DND-41 (cell line): ENCODE data around the gene MBD3.
"Not testable (repeated sequence)": the region's sequence is repeated elsewhere in the genome, so short reads cannot be mapped to it uniquely, and the experiment has no call there.

Source experiments
- EZH2 ChIP-seq: IDR thresholded peaks from 3 replicates; pipeline ENCODE4 v1.6.1; 2012; ENCODE audit warnings: borderline replicate concordance, low read depth, mild to moderate bottlenecking, moderate library complexity, low read length, inconsistent platforms; ENCODE audit not compliant: severe bottlenecking
- TF ChIP-seq, protein P1 (sequence below): IDR thresholded peaks from 2 replicates; pipeline ENCODE4 v1.5.1; 2012; ENCODE audit warnings: borderline replicate concordance, low read length, moderate library complexity, mild to moderate bottlenecking; ENCODE audit not compliant: poor library complexity, severe bottlenecking; ENCODE audit errors: extremely low read depth

DNA sequence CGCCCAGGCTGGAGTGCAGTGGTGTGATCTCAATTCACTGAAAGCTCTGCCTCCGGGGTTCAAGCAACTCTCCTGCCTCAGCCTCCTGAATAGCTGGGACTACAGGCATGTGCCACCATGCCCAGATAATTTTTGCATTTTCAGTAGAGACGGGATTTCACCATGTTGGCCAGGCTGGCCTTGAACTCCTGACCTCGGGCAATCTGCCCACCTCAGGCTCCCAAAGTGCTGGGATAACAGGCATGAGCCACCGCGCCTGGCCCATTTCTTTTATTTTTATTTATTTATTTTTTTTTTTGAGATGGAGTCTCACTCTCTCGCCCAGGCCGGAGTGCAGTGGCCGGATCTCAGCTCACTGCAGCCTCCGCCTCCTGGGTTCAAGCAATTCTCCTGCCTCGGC lies 52.9 kb downstream of the MBD3 start:
- TF ChIP-seq, protein P1, sequence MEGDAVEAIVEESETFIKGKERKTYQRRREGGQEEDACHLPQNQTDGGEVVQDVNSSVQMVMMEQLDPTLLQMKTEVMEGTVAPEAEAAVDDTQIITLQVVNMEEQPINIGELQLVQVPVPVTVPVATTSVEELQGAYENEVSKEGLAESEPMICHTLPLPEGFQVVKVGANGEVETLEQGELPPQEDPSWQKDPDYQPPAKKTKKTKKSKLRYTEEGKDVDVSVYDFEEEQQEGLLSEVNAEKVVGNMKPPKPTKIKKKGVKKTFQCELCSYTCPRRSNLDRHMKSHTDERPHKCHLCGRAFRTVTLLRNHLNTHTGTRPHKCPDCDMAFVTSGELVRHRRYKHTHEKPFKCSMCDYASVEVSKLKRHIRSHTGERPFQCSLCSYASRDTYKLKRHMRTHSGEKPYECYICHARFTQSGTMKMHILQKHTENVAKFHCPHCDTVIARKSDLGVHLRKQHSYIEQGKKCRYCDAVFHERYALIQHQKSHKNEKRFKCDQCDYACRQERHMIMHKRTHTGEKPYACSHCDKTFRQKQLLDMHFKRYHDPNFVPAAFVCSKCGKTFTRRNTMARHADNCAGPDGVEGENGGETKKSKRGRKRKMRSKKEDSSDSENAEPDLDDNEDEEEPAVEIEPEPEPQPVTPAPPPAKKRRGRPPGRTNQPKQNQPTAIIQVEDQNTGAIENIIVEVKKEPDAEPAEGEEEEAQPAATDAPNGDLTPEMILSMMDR: not testable (repeated sequence)
- not testable (repeated sequence) for TF ChIP-seq EZH2
